SK-N-SH (cell line): ENCODE data around the gene VTN. TPM values are rescaled to one million over a fixed set of nuclear protein-coding genes. Genes with fewer than 3 reads are reported as not detected.
A peak's percentile ranks its signal among the peaks of the same experiment; 100 is the strongest.

Source experiments
- CTCF ChIA-PET: fragments of 300-600, 350-600 bp; formaldehyde crosslinking; extraction: SDS; loops from one replicate; lab custom pipeline; 2021; lab: Yijun Ruan, JAX
- POLR2A ChIA-PET: fragments of 350-600 bp; sonication (Branson Sonifier 250); formaldehyde crosslinking; extraction: SDS; loops from one replicate; lab custom pipeline; 2020; ENCODE audit warnings: antibody characterized with exemption, inconsistent platforms; lab: Yijun Ruan, JAX
- DNase-seq: peaks from one replicate; pipeline ENCODE4 v3.0.0; 2012
- H2AFZ ChIP-seq: fragments of 200-600 bp; sonication (generic); 2 replicates; pipeline ENCODE4 v1.8.1; 2016; ENCODE audit warnings: antibody characterized with exemption, mild to moderate bottlenecking, low read depth
- H3F3A ChIP-seq: fragments of 200-600 bp; sonication (generic); replicated peaks from 2 replicates; pipeline ENCODE3; 2016; ENCODE audit warnings: antibody characterized with exemption, mild to moderate bottlenecking; ENCODE audit not compliant: insufficient read depth
- H3K27ac ChIP-seq, 2 experiments: fragments of 200-500 bp in 1 of 2; fragments of 200-600 bp in 1 of 2; sonication (Bioruptor generic) in 1 of 2; sonication (generic), shearing (Covaris generic) in 1 of 2; 2 replicates each; pipeline versions ENCODE4 v1.5.1 to v1.6.1; 2014 to 2016; ENCODE audit warnings: low read depth in 2 of 2, inconsistent platforms in 1 of 2, low read length in 1 of 2, mild to moderate bottlenecking in 1 of 2, mixed read lengths in 1 of 2
- H3K27me3 ChIP-seq: fragments of 200-600 bp; sonication (generic), shearing (Covaris generic); 2 replicates; pipeline ENCODE4 v1.6.1; 2016; ENCODE audit warnings: mixed run types; ENCODE audit not compliant: insufficient read depth
- H3K36me3 ChIP-seq, 2 experiments: fragments of 200-500 bp in 1 of 2; fragments of 200-600 bp in 1 of 2; sonication (Bioruptor generic) in 1 of 2; sonication (generic) in 1 of 2; replicated peaks in 1 of 2; 2 replicates each; pipeline versions ENCODE3 to v1.5.1; 2014 to 2016; ENCODE audit warnings: low read length in 1 of 2, mild to moderate bottlenecking in 1 of 2; ENCODE audit not compliant: insufficient read depth in 2 of 2, control insufficient read depth in 1 of 2
- H3K4me1 ChIP-seq, 2 experiments: fragments of 200-500 bp in 1 of 2; fragments of 200-600 bp in 1 of 2; sonication (Bioruptor generic) in 1 of 2; sonication (generic), shearing (Covaris generic) in 1 of 2; 2 replicates each; pipeline versions ENCODE4 v1.5.1 to v1.6.1; 2014 to 2016; ENCODE audit warnings: low read depth in 1 of 2, low read length in 1 of 2, mixed run types in 1 of 2; ENCODE audit not compliant: insufficient read depth in 2 of 2, control insufficient read depth in 1 of 2
- H3K4me2 ChIP-seq: fragments of 200-600 bp; sonication (generic), shearing (Covaris generic); 2 replicates; pipeline ENCODE4 v1.6.1; 2017; ENCODE audit warnings: mixed run types
- H3K4me3 ChIP-seq, 2 experiments: fragments of 200-500 bp in 1 of 2; fragments of 200-600 bp in 1 of 2; sonication (Bioruptor generic) in 1 of 2; sonication (generic), shearing (Covaris generic) in 1 of 2; 2 replicates each; pipeline versions ENCODE4 v1.5.1 to v1.8.1; 2014 to 2016; ENCODE audit warnings: low read depth in 2 of 2, inconsistent platforms in 1 of 2, low read length in 1 of 2, mild to moderate bottlenecking in 1 of 2, mixed read lengths in 1 of 2, moderate library complexity in 1 of 2
- H3K79me2 ChIP-seq: fragments of 200-600 bp; sonication (generic); 2 replicates; pipeline ENCODE4 v1.8.1; 2017; ENCODE audit warnings: mild to moderate bottlenecking; ENCODE audit not compliant: insufficient read depth
- H3K9ac ChIP-seq: fragments of 200-600 bp; sonication (generic); 2 replicates; pipeline ENCODE4 v1.6.1; 2017; ENCODE audit warnings: mixed run types
- H3K9me2 ChIP-seq: fragments of 200-600 bp; sonication (generic); 2 replicates; pipeline ENCODE4 v1.6.1; 2017; ENCODE audit warnings: mixed run types
- H3K9me3 ChIP-seq: fragments of 200-600 bp; sonication (generic); 2 replicates; pipeline ENCODE4 v1.6.1; 2017; ENCODE audit warnings: mixed run types, mild to moderate bottlenecking, moderate library complexity
- H4K20me1 ChIP-seq: fragments of 200-600 bp; sonication (generic); 2 replicates; pipeline ENCODE4 v1.6.1; 2017; ENCODE audit warnings: mild to moderate bottlenecking, mixed run types; ENCODE audit not compliant: insufficient read depth
- CHD2 ChIP-seq: fragments of 150-350 bp; IDR thresholded peaks from 2 replicates; pipeline ENCODE4 v1.6.1; 2018; ENCODE audit warnings: low read length; ENCODE audit not compliant: partially characterized antibody
- ELF1 ChIP-seq: IDR thresholded peaks from 2 replicates; pipeline ENCODE4 v1.4.0; 2012
- EP300 ChIP-seq, 2 experiments: IDR thresholded peaks; 2 replicates each; pipeline versions ENCODE4 v1.4.0 to v1.6.1; 2012; ENCODE audit warnings: borderline replicate concordance in 1 of 2, low read depth in 1 of 2, low read length in 1 of 2
- EZH2phosphoT487 ChIP-seq: fragments of 200-600 bp; sonication (generic); IDR thresholded peaks from 2 replicates; pipeline ENCODE4 v1.6.1; 2017; ENCODE audit warnings: low read depth, mixed run types, mild to moderate bottlenecking, antibody characterized with exemption, moderate library complexity, borderline replicate concordance
- FOSL2 ChIP-seq: IDR thresholded peaks from 2 replicates; pipeline ENCODE4 v1.4.0; 2012; ENCODE audit warnings: low read depth, mild to moderate bottlenecking, moderate library complexity, borderline replicate concordance
- FOXJ3 ChIP-seq: sonication (generic); formaldehyde crosslinking; IDR thresholded peaks from 2 replicates; pipeline ENCODE4 v1.5.1; 2020; ENCODE audit warnings: mild to moderate bottlenecking, missing genetic modification reagents
- GABPA ChIP-seq: IDR thresholded peaks from 2 replicates; pipeline ENCODE4 v1.4.0; 2012; ENCODE audit warnings: low read depth, mild to moderate bottlenecking
- GATA2 ChIP-seq: sonication (generic); formaldehyde crosslinking; IDR thresholded peaks from 2 replicates; pipeline ENCODE4 v1.5.0; 2020; ENCODE audit warnings: mild to moderate bottlenecking, missing genetic modification reagents
- JUND ChIP-seq: IDR thresholded peaks from 2 replicates; pipeline ENCODE4 v1.4.0; 2012
- MEF2A ChIP-seq: IDR thresholded peaks from 2 replicates; pipeline ENCODE4 v1.4.0; 2012; ENCODE audit warnings: low read depth, borderline replicate concordance
- RXRA ChIP-seq: IDR thresholded peaks from 2 replicates; pipeline ENCODE4 v1.4.0; 2012; ENCODE audit warnings: low read depth, mild to moderate bottlenecking, borderline replicate concordance
- SIN3A ChIP-seq: IDR thresholded peaks from 2 replicates; pipeline ENCODE4 v1.6.1; 2012; ENCODE audit warnings: low read depth, mild to moderate bottlenecking, low read length, moderate library complexity, borderline replicate concordance
- SMC3 ChIP-seq: IDR thresholded peaks from 2 replicates; pipeline ENCODE4 v1.6.1; 2012; ENCODE audit warnings: low read depth, low read length, improper control_type of control experiment
- TAF1 ChIP-seq: IDR thresholded peaks from 2 replicates; pipeline ENCODE4 v1.6.1; 2012; ENCODE audit warnings: low read depth, mild to moderate bottlenecking, low read length, moderate library complexity, borderline replicate concordance
- TEAD4 ChIP-seq: IDR thresholded peaks from 2 replicates; pipeline ENCODE4 v1.4.0; 2012; ENCODE audit warnings: mild to moderate bottlenecking, borderline replicate concordance; ENCODE audit not compliant: insufficient read depth
- YY1 ChIP-seq: IDR thresholded peaks from 2 replicates; pipeline ENCODE4 v1.4.0; 2012; ENCODE audit warnings: low read depth, mild to moderate bottlenecking
- WGBS: methylation state at CpG from one replicate; pipeline ENCODE4 v1.1.6; 2017; ENCODE audit warnings: low lambda C conversion rate; 5-methylcytosine and 5-hydroxymethylcytosine counted together
- polyA plus RNA-seq, 3 experiments: library from polyadenylated mRNA; depleted of rRNA; stranded (reverse); fragments of >200 nt; gene quantifications; 2 replicates each; pipeline ENCODE4 v1.2.3, GENCODE V29; 2012
- TF ChIP-seq, protein P1 (sequence below): fragments of 200-600 bp; sonication (generic); IDR thresholded peaks from 2 replicates; pipeline ENCODE4 v1.6.1; 2017; ENCODE audit warnings: antibody characterized with exemption, mild to moderate bottlenecking, moderate library complexity
- TF ChIP-seq, protein P2 (sequence below): IDR thresholded peaks from 2 replicates; pipeline ENCODE4 v1.4.0; 2012; ENCODE audit warnings: low read depth, borderline replicate concordance
- TF ChIP-seq, protein P3 (sequence below): fragments of 150-350 bp; IDR thresholded peaks from 2 replicates; pipeline ENCODE4 v1.6.1; 2017; ENCODE audit warnings: antibody characterized with exemption, low read length, low read depth, borderline replicate concordance

Gene VTN
- polyA plus RNA-seq, 1 of the 3 experiments (the other 2 are of a cell fraction) = 1.2 TPM

DNA sequence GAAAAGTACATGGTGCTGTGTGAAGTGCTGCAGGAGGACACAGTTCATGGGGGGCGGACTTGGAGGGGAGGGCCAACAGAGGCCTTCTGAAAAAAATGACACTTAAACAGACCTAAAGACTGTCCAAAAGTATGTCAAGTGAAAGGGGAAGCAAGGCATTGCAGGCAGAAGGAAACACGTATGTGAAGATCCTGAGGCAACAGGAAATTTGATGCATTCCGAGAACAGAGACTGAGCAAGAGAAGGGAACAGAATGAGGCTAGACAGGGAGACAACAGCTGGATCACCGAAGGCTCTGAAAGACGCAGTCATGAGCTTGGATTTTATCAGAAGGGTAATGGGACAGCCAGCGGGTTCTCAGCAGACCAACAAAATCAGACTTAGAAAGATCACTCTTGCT is 35.9 kb downstream of the VTN start (continued):
- TF ChIP-seq SIN3A (no peak), GABPA (no peak), JUND (no peak)
- TF ChIP-seq, all 33 proteins: peak for 0

DNA sequence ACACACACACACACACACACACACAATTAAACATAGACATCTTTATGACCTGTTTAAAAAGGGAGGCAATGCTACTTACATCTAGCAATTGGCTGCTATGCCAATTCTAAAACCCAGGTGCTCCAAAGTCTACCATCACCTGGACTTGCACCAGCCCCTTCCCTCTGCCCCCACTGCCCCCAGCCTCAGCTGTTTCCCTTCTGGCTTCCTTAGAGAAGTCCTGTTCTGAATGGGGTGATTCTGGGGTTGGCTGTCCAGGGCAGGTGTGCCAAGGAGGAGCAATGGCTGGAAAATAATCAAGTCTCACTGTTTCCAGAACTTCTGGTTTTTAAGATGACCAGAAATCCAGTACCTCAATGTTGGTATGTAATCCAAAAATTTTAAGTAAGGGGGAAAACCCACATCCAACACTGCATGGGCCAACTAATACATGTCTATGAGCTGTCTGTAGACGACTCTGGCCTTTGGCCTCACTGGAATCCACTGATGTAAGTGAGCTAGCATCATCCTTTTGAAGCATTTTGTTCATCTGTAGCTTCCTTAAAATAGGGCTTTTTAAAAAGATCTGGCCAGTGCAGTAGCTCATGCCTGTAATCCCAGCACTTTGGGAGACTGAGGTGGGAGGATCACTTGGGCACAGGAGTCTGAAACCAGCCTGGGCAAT is 36.9 kb downstream of the VTN start:
- Histone ChIP-seq H3K4me1 (peaks cover 11 to 21% of the 10 kb centered on the region in 2 experiments; a peak in 3 of 4 replicates), H3K9ac (0 out of 2 replicates have a peak overlapping the region, but pooled peaks have one; percentile 82), H4K20me1 (peaks cover 16% of the 10 kb centered on the region; the same call in 1 of the 2 replicates), H3K27me3 (no peaks in the 10 kb centered on the region), H3K36me3 (peaks cover 17 to 36% of the 10 kb centered on the region in 2 experiments), H3K27ac (no peak overlapping the region), H2AFZ (no peak overlapping the region), H3F3A (peaks cover 12% of the 10 kb centered on the region), H3K4me3 (no peak overlapping the region; a peak in 1 of 4 replicates), H3K79me2 (peaks cover 67% of the 10 kb centered on the region), H3K4me2 (peak overlapping the region; percentile 87), H3K9me2 (no peaks in the 10 kb centered on the region), H3K9me3 (no peaks in the 10 kb centered on the region)
- ChIA-PET CTCF (interaction anchor here (1.2 to 3.8 kb wide), 2 partner anchors 13 to 15 kb away, joined by 3 to 19 read pairs; no protein-coding TSS in a partner anchor), POLR2A (no interaction called here)
- no peak for DNase-seq
- TF ChIP-seq ELF1 (no peak), SIN3A (no peak), GATA2 (CRISPR knock-in tag) (no peak), EP300 (IDR thresholded peaks at IDR 0.05; ENCODE audit: borderline replicate concordance in 1 of 2, low read depth in 1 of 2, low read length in 1 of 2) (no peak)
- WGBS = 55% methylated on average over 1 of the region's 1 CpG

DNA sequence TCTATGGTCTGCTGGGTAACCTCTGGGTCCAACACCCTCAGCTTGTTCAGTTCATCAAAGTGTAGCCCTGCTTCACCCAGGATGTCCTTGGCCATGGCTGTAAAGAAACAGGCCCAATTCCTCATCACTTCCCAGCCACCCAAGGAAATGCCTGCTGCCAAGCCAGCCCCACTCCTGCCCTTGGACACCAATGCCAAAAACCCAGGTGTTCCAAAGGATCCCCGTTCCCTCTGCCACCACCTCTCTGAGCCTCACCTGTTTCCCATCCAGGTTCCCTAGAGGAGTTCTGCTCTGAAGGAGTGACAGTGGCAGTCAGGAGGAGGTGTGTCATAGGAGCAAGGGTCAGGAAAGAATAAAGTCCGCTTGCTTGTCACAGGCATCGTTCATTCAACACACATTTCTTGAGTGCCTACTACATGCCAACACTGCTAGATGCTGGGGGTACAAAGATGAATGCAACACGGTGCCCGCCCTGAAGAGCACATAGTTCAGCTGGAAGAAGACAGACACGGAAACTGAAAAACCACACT is 38.2 kb downstream of the VTN start:
- TF ChIP-seq, protein P1, sequence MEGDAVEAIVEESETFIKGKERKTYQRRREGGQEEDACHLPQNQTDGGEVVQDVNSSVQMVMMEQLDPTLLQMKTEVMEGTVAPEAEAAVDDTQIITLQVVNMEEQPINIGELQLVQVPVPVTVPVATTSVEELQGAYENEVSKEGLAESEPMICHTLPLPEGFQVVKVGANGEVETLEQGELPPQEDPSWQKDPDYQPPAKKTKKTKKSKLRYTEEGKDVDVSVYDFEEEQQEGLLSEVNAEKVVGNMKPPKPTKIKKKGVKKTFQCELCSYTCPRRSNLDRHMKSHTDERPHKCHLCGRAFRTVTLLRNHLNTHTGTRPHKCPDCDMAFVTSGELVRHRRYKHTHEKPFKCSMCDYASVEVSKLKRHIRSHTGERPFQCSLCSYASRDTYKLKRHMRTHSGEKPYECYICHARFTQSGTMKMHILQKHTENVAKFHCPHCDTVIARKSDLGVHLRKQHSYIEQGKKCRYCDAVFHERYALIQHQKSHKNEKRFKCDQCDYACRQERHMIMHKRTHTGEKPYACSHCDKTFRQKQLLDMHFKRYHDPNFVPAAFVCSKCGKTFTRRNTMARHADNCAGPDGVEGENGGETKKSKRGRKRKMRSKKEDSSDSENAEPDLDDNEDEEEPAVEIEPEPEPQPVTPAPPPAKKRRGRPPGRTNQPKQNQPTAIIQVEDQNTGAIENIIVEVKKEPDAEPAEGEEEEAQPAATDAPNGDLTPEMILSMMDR = no peak
- TF ChIP-seq SIN3A = no peak
- no peak for TF ChIP-seq MEF2A
- no peak for TF ChIP-seq TEAD4
- no peak for TF ChIP-seq JUND
- no peak for TF ChIP-seq YY1
- TF ChIP-seq TAF1 = no peak
- TF ChIP-seq, protein P2, sequence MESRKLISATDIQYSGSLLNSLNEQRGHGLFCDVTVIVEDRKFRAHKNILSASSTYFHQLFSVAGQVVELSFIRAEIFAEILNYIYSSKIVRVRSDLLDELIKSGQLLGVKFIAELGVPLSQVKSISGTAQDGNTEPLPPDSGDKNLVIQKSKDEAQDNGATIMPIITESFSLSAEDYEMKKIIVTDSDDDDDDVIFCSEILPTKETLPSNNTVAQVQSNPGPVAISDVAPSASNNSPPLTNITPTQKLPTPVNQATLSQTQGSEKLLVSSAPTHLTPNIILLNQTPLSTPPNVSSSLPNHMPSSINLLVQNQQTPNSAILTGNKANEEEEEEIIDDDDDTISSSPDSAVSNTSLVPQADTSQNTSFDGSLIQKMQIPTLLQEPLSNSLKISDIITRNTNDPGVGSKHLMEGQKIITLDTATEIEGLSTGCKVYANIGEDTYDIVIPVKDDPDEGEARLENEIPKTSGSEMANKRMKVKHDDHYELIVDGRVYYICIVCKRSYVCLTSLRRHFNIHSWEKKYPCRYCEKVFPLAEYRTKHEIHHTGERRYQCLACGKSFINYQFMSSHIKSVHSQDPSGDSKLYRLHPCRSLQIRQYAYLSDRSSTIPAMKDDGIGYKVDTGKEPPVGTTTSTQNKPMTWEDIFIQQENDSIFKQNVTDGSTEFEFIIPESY = no peak
- TF ChIP-seq RXRA = no peak
- TF ChIP-seq FOSL2 = no peak
- no peak for TF ChIP-seq EZH2phosphoT487
- TF ChIP-seq GABPA = no peak
- TF ChIP-seq, protein P3, sequence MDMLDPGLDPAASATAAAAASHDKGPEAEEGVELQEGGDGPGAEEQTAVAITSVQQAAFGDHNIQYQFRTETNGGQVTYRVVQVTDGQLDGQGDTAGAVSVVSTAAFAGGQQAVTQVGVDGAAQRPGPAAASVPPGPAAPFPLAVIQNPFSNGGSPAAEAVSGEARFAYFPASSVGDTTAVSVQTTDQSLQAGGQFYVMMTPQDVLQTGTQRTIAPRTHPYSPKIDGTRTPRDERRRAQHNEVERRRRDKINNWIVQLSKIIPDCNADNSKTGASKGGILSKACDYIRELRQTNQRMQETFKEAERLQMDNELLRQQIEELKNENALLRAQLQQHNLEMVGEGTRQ = no peak
- TF ChIP-seq SMC3 = no peak
- no peak for TF ChIP-seq FOXJ3
- TF ChIP-seq CHD2 = no peak
- TF ChIP-seq, all 33 proteins: peak for 0
- Histone ChIP-seq H3K27ac (no peak overlapping the region), H2AFZ (no peak overlapping the region), H3F3A (peaks cover 4% of the 10 kb centered on the region), H3K27me3 (no peaks in the 10 kb centered on the region), H3K4me1 (peaks cover 11 to 14% of the 10 kb centered on the region in 2 experiments; a peak in 3 of 4 replicates), H3K9me3 (no peaks in the 10 kb centered on the region), H3K79me2 (peaks cover 54% of the 10 kb centered on the region), H3K9ac (no peak overlapping the region), H3K4me2 (no peak overlapping the region), H3K4me3 (no peak overlapping the region), H3K9me2 (no peaks in the 10 kb centered on the region), H3K36me3 (peaks cover 25 to 46% of the 10 kb centered on the region in 2 experiments), H4K20me1 (peaks cover 6% of the 10 kb centered on the region; the same call in 1 of the 2 replicates)
- ChIA-PET CTCF (interaction anchor here (0.9 to 1.5 kb wide), 5 partner anchors 10 to 143 kb away, joined by 3 to 7 read pairs (median 3); no protein-coding TSS in a partner anchor), POLR2A (interaction anchor here (1.4 kb wide), 1 partner anchor 12 kb away, joined by 4 read pairs; no protein-coding TSS in a partner anchor)
- 93% methylated on average over 5 of the region's 6 CpGs for WGBS
- DNase-seq = no peak
